Measurements from ENCODE around the gene PALMD. TPM values are rescaled to one million over a fixed set of nuclear protein-coding genes. Genes with fewer than 3 reads are reported as not detected.

The PALMD gene
- total and polyA plus RNA-seq, 11 donors = 74.0 to 236 (median 120) TPM

- Histone ChIP-seq H3K27ac (peak overlapping the region; percentile 72 to 89 (median 82)), H3K4me3 (no peak overlapping the region), H3K27me3 (no peaks in the 10 kb centered on the region), H3K9me3 (no peaks in the 10 kb centered on the region), H3K36me3 (peaks cover 0 to 95% (median 37%) of the 10 kb centered on the region in 9 donors), H3K4me1 (peaks cover 5 to 96% (median 68%) of the 10 kb centered on the region in 12 donors)
- ATAC-seq = peak; percentile 82 to 88 (median 84)
- TF ChIP-seq CTCF (IDR thresholded peaks at IDR 0.05) (no peak), POLR2A (IDR thresholded peaks at IDR 0.05) (peak in 1 of 2 donors; percentile 51)
- DNase-seq = peak; percentile 48 to 74 (median 66)
- intact Hi-C loops (cut with DNase I) = no loop called here
- WGBS, 4 donors = 22 to 29% (median 24%) methylated on average over 6 of the region's 6 CpGs
Observed at GRCh38 chr1:99672530-99673213, 26.8 kb downstream of the PALMD start.

GRCh38 chr1:99673315-99673714, 27.4 kb downstream of the PALMD start:
- H3K27me3 ChIP-seq = no peaks in the 10 kb centered on the region
- DNase-seq = no peak
- peaks cover 5 to 97% (median 68%) of the 10 kb centered on the region in 12 donors for H3K4me1 ChIP-seq
- H3K9me3 ChIP-seq = no peaks in the 10 kb centered on the region
- TF ChIP-seq POLR2A (IDR thresholded peaks at IDR 0.05) (no peak), CTCF (IDR thresholded peaks at IDR 0.05) (no peak)
- no peak overlapping the region for H3K4me3 ChIP-seq
- intact Hi-C loops (cut with DNase I) = no loop called here
- peak overlapping the region; percentile 33 to 89 (median 82) for H3K27ac ChIP-seq
- WGBS, 4 donors = 52 to 68% (median 62%) methylated on average over 4 to 5 of the region's 5 CpGs
- peaks cover 0 to 95% (median 35%) of the 10 kb centered on the region in 9 donors for H3K36me3 ChIP-seq
- no peak for ATAC-seq

GRCh38 chr1:99674115-99675064, 28.5 kb downstream of the PALMD start:
- peak overlapping the region; percentile 22 to 89 (median 82) for H3K27ac ChIP-seq
- peaks cover 5 to 98% (median 70%) of the 10 kb centered on the region in 12 donors for H3K4me1 ChIP-seq
- no peaks in the 10 kb centered on the region for H3K9me3 ChIP-seq
- H3K4me3 ChIP-seq = no peak overlapping the region
- 72 to 86% (median 76%) methylated on average over 6 of the region's 6 CpGs for WGBS, 4 donors
- intact Hi-C loops (cut with DNase I) = no loop called here
- ATAC-seq (no peak), DNase-seq (no peak)
- H3K36me3 ChIP-seq = peaks cover 0 to 92% (median 30%) of the 10 kb centered on the region in 9 donors
- TF ChIP-seq POLR2A (IDR thresholded peaks at IDR 0.05) (no peak), CTCF (IDR thresholded peaks at IDR 0.05) (no peak)
- no peaks in the 10 kb centered on the region for H3K27me3 ChIP-seq

GRCh38 chr1:99675292-99675691, 29.4 kb downstream of the PALMD start:
- intact Hi-C loops (cut with DNase I) = no loop called here
- ATAC-seq = peak; percentile 11 to 34 (median 30)
- H3K27ac ChIP-seq = peak overlapping the region; percentile 11 to 89 (median 82)
- peaks cover 5 to 98% (median 66%) of the 10 kb centered on the region in 12 donors for H3K4me1 ChIP-seq
- no peak overlapping the region for H3K4me3 ChIP-seq
- no peaks in the 10 kb centered on the region for H3K9me3 ChIP-seq
- DNase-seq = no peak
- TF ChIP-seq POLR2A (IDR thresholded peaks at IDR 0.05) = no peak
- TF ChIP-seq CTCF (IDR thresholded peaks at IDR 0.05) = no peak
- H3K27me3 ChIP-seq = no peaks in the 10 kb centered on the region
- peaks cover 0 to 92% (median 33%) of the 10 kb centered on the region in 9 donors for H3K36me3 ChIP-seq
